IPS-NIHi7 (cell line): ENCODE measurements around the gene EGFL7.

Experiments
- DNase-seq: peaks from one replicate; pipeline ENCODE4 v3.0.0; 2012; ENCODE audit warnings: mixed read lengths; ENCODE audit errors: extremely low spot score

The EGFL7 gene

DNA sequence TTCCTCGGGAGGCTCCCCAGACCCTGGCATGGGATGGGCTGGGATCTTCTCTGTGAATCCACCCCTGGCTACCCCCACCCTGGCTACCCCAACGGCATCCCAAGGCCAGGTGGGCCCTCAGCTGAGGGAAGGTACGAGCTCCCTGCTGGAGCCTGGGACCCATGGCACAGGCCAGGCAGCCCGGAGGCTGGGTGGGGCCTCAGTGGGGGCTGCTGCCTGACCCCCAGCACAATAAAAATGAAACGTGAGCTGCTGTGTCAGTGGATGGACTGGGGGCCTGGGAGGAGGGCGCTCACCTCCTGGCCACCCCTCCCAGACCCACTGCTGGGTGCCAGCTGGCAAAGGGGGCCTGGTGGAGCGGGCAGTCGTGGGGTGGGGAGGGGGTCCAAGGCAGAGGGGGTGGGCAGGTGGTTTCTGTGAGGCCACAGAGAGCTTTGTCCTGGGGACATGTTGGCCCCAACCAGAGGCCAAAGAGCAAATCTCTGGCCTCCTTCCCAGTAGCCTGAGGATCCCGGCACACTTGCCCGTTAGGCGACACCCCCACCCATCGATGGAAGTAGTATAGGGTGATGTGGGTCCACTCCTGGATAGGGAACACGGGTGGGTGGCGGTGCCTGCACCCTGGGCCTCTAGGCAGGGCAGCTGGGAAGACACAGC is 9.8 kb downstream of the EGFL7 start:
- DNase-seq = no peak

- DNase-seq = no peak
These were observed 10.6 kb downstream of the EGFL7 start for GRCh38 chr9:136673088-136673974.

- DNase-seq = no peak
These were observed 11.5 kb downstream of the EGFL7 start for GRCh38 chr9:136673975-136674785.

- DNase-seq = peak; percentile 71
These were observed 12.2 kb downstream of the EGFL7 start for GRCh38 chr9:136674786-136675349.

DNA sequence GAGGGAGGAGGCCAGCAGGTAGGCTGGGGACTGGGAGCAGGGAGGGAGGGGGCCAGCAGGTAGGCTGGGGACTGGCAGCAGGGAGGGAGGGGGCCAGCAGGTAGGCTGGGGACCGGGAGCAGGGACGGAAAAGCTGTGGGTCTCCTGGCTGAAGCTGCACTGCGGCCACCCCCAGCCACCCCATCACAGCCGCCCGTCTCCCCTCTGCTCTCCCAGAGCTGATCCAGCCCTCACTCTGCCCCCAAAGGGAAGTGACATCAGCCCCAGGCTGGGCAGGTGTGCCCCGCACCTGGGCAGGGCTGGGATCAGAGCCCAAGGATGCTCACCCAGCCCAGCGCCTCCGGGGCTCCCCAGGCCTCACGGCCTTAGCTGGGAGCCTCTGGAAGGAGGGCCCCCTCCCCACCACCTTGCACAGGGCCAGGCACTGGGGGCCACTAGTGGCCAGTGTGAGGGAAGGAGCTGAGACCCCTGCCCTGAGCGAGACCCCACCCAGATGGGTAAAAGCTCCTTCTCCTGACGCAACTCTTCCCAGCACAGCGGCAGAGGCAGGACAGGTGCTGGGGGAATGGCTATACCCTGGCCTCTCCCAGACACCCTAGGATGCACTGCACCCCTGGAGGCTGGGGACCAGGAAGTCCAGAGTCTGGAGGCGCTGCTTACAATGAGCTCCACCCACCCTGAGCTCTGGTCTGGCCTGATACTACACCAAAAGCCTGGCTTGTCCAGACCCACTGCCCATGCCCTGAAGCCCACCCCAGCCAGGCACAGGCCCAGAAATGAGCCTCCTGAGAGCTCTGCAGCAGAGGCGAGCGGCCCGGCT is 13.0 kb downstream of the EGFL7 start:
- no peak for DNase-seq

- DNase-seq = no peak
These were observed 13.6 kb downstream of the EGFL7 start for GRCh38 chr9:136676297-136676794.

GRCh38 chr9:136676920-136677686 is 14.4 kb downstream of the EGFL7 start:
- no peak for DNase-seq

DNA sequence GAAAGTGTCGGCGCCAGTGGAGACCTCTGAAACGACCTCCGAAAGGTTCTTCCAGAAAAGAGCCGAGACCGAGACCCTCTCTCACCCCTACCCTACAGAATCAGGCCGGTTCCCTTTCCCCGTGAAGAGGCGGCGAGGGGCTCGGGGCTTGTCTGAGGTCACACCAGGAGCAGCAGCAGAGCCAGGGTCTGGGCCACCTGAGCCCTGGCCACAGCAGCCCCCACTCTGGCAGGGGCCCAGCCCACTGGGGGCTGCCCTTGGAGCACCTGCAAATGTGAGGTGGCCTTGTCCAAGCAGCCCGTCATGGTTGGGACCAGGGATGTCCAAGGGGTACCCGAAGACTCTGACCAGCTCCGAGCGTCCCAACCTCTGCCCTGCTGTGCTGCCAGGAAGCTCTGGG is 15.3 kb downstream of the EGFL7 start:
- DNase-seq = no peak

DNA sequence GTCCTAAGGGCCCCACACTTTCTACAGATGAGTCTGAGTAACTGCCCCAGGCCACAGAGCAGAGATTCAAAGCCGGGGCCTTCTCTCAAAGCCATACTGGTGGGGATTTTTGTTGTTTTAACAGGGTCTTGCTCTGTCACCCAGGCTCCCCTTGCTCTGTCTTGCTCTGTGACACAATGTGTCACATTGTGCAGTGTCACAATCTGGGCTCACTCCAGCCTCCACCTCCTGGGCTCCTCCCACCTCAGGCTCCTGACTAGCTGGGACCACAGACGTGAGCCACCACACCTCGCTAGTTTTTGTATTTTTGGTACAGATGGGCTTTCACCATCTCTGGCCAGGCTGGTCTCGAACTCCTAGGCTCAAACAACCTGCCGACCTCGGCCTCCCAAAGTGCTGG is 15.9 kb downstream of the EGFL7 start:
- DNase-seq = no peak

DNA sequence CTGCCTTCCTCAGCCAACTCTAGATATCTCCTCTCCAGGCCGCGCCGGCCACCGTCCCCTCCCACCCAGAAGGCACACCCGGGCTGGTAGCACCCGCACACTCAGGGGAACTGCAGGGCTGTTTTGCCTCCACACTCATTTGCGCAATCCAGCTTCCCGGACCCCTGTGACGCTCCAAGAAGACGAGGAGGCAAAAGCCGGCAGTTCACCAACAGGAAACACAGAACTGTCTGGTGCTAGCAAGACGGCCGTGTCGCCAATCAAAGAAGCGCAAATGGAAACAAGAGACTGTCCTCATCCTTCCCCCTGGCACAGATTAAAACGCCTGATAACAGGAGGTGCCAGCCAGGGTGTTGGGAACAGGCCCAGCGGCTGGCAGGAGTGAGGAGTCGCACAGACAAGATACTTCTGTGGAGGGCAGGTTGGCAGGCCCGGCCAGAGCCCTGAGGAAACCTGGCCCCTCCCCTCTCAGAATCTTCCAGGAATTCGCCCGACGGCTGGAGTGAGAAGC is 16.8 kb downstream of the EGFL7 start:
- DNase-seq = no peak

- no peak for DNase-seq
These were observed 18.3 kb downstream of the EGFL7 start for GRCh38 chr9:136681029-136681428.

- DNase-seq = no peak
These were observed 19.4 kb downstream of the EGFL7 start for GRCh38 chr9:136681945-136682699.

DNA sequence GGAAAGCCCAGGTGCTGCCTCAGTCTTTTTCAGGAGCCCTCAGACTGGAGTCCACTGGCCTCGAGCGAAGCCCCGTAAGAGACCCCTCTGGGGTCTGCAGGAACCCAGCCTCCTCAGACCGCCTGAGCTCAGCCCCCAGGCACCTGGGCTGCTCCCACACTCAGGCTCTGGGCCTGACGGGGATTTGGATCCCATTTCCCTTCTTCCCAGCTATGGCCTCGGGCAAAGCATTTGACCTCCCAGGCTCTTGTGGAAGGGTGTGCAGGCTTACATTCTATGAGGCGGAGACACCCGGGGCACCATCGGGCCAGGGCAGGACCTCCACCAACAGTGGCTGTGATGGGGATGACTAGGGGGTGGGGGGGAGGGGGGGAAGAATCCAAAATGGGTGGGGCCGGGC is 20.0 kb downstream of the EGFL7 start:
- no peak for DNase-seq

DNA sequence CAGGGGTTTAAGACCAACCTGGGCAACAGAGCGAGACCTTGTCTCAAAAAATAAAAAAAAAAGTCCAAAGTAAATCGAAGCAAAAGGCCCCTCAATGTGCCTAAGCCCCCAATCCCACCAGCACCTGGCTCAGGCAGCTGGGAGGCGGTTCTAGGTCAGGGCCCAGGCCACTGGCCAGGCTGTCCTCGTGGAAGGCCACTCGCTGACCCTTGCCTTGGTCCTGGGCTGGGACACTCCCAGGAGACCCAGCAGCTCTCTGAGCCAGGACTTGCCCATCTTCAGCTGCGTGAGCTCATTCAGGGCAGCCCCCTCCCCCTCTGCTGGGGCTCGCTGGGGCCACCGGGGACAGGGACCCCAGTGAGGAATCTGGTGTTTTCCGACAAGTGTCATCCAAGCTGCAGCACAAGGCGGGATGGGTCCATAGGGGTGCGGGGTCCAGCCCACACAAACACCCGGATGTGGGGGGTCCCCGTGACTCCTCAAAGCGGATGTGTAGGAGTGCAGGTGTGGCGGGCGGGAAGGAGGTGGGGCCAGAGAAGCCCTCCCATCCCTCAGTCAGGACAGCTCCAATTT is 20.5 kb downstream of the EGFL7 start:
- DNase-seq = no peak

- no peak for DNase-seq
These were observed 21.0 kb downstream of the EGFL7 start for GRCh38 chr9:136683755-136684154.

- no peak for DNase-seq
These were observed 21.6 kb downstream of the EGFL7 start for GRCh38 chr9:136684339-136684738.

GRCh38 chr9:136684799-136685198 is 22.1 kb downstream of the EGFL7 start:
- no peak for DNase-seq

- no peak for DNase-seq
These were observed 22.5 kb downstream of the EGFL7 start for GRCh38 chr9:136685216-136685615.
